ENCODE measurements around the gene DCUN1D3. TPM values are rescaled to one million over a fixed set of nuclear protein-coding genes. Genes with fewer than 3 reads are reported as not detected.

DCUN1D3 gene
- total RNA-seq, 2 donors from 2014 or later, result 15.6 to 27.4 TPM

DNA sequence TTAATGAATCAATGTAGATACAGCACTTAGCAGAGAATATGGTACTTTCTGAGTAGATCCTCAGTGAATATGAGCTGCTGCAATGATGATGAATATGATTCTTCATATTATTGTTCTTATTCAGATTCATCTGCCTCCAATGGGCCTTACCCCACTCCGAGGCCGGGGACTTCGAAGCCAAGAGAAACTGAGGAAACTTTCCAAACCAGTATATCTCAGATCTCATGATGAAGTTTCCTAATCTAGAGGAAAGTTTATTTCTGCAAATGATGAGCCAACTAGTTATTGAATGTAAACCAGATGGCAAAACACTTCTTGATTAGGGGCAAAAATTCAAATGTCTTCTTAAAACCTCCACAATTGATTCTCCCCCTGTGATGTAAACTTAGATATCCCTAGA, 23.7 kb upstream of the DCUN1D3 start:
- DNase-seq (no peak), ATAC-seq (no peak)
- intact Hi-C loops (cut with DNase I), result no loop called here

DNA sequence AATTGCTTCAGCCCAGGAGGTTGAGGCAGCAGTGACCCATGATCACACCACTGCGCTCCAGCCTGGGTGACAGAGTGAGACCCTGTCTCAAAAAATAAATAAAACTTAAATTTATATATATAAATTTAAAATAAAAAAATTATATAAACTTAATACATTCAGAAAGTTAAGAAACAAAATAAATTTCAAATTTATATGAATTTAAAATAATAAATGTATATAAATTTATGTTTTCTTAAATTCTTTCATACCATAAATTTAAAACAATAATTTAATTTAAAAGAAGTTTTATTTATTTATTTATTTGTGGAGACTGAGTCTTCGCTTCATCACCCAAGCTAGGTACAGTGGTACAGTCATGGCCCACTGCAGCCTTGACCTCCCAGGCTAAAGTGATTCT, 20.6 kb upstream of the DCUN1D3 start:
- DNase-seq, result no peak
- intact Hi-C loops (cut with DNase I), result no loop called here

DNA sequence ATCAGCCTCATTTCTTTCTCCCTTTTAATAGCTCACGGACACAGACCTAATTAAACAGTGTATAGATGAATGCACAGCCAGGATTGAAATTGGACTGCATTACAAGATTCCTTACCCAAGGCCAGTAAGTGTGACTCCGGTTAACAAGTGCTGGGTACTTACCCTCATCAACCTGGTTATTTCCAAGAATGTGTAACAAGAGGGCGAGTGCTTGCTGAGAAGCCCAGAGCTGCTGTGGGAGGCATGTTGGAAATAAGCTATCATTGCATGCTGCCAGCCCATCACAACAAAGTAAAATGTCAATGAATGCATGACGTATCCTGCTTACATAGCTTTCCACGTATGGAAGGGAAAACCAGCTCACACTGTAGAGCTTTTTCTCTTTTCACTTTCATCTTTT, 19.9 kb upstream of the DCUN1D3 start:
- no peak for DNase-seq
- intact Hi-C loops (cut with DNase I), result no loop called here
- ATAC-seq, result no peak

More for the DNA sequence above, 20.6 kb upstream of the DCUN1D3 start:
- no peak for ATAC-seq

DNA sequence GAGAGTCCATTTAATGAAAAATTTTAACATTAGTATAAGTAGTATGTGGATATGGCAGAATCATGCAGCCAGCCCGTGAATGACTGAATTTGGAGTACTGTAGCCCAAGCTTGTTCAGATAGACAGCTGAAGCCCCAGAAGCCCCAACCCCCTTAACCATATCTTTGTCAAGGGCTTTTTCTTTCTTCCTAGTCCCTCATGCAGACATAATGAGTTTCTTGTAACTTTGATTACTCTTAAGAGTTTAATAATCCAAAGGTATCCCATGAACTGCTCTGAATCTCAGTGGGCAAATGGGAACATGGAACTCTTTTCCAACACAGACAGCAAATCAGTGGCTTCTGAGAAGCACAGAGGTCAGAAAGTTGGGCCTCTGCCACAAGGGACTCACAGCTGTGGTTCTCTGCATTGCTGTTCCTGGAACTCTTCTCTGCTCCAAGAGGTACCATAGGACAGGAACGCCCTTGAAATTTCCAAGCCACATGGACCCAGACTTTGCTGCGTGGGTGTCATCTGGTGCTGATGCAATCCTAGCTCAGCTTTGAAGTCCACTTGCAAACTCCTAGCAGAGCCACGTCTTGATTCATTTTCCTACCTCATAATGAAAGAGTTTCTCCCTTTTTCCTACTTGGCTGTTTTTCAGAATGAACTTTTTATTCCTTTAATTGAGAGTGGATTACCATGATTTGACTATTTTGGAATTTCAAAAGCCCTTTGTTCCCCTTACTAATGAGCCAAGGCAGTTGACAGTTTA, 18.5 kb upstream of the DCUN1D3 start:
- DNase-seq (peak; percentile 76), ATAC-seq (peak; percentile 70 to 83)
- intact Hi-C loops (cut with DNase I), result no loop called here

DNA sequence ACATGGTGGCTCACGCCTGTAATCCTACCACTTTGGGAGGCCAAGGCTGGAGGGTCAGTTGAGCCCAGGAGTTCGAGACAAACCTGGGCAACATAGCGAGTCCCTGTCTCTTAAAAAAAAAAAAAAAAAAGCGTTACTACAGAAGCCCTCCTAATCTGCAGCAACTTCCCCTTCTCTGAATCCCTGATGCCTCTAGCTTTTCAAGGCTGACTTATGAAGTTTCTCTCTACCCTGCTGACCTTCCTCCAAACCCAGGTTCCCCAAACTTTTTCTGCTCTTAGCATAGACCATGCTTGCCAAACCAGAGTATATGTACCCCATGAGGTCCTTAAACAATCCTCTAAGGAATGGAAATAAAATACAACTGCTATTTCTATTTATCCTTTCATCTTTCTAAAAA, 16.8 kb upstream of the DCUN1D3 start:
- intact Hi-C loops (cut with DNase I), result no loop called here
- DNase-seq (no peak), ATAC-seq (no peak)

DNA sequence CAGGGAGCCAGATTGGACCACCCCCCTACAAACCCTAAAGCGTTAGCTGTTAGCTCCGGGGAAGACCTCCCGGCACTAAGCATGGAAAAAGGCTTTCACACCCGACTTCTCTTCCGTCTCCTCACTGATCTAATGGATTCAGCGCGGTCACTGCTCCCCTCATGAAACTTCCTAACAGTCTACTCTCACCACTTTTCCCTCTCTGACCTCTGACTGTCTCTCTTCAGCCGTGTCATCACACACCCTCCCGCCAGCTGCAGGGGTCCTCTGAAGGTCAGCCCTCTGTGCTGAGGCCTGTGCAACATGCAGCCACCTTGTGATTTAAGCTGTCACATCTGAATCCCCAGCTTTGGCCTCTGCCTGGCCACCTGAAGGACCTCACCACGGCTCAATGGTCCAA, 16.1 kb upstream of the DCUN1D3 start:
- DNase-seq (no peak), ATAC-seq (peak in 1 of 2 donors; percentile 12)
- intact Hi-C loops (cut with DNase I), result no loop called here

DNA sequence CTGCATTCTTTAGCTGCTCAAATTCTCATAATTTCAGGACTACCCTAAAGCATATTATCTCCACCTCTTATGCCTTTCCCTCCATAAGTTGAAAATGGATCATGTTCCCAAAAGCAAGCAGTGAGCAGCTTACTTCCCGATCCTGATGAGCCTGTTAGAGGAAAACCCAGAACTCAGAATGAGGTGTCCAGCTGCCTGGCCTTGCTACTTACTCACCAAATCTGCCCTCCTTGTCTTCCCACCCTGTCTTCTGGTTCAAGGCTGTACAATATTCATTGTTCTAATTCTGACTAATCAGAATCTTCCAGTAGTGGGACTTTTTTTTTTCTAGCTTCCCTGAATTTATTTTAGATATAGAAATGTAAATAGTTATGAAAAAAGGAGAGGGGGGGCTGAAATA, 11.2 kb upstream of the DCUN1D3 start:
- DNase-seq (no peak), ATAC-seq (peak in 1 of 2 donors; percentile 35)
- intact Hi-C loops (cut with DNase I), result no loop called here

DNA sequence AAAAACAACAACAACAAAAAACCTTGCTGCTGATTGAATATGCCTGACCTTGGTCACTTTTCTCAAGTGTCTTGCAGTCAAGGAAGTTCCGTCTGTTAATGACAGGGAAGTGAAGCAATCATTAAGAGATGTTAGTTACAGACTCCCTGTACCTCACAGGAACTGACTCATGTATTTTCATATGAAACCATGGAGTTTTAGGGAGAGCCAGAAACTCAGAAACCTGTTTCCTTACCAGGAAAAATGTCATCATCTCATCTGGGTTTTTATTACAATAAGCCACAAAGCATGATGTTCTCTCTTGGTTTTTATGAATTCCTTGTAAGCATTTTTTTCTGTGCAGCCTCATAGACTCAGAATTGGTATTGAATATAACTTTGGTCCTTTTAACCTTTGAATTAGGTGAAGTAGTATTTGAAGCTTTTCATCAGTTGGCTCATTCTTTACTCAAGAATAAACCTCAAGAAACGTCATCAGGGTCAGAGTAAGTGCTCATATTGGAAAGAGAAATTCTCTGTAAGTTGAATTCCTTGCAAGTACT, 10.7 kb upstream of the DCUN1D3 start:
- intact Hi-C loops (cut with DNase I), result no loop called here
- DNase-seq, result no peak
- ATAC-seq, result peak; percentile 61 to 76

DNA sequence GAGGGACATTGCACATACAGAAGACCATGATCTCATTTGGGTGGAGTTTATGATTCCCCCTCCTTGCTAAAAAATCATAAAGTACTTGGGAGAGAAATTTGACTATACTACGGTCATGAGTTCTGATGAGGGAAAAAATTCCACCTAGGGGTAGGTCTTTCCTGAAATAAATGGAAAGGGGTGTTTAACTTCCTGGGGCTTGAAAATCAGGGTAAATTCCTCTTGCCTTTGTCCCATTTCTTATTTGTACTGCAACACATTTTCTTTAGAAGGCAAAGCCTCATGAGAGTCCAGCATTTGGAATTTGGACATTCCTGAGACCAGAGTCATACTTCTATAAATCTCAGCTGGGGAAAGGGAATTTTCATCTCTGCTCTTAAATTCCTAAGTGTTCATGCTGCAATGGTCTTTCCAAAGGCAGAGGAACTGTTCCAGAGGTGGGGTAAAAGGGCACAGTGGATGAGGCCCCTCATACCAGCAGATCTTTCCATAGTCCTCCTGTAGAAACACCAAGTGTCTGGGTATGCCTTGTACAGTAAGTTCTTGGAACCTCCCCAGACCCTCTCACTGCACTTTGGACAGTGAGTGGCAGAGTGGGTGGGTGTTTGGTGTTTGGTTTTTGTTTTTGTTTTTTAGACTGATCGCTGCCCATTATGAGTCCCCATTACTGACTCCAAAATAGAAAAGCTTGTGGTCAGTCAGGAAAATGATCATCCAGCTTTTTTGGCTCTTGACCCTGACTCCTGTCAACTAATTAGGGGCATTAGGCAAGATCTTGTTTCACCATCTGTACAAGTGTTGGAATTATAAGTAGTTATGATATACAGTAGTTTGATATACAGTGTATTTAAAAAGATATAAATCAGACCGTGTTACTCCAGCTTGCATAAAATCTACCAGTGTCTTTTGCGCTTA, 6.4 kb upstream of the DCUN1D3 start:
- no peak for DNase-seq
- peak; percentile 49 to 60 for ATAC-seq
- intact Hi-C loops (cut with DNase I), result loop anchor here in 1 of 2 donors (10.0 kb wide), 1 partner anchor 52 kb away; no protein-coding TSS in a partner anchor

DNA sequence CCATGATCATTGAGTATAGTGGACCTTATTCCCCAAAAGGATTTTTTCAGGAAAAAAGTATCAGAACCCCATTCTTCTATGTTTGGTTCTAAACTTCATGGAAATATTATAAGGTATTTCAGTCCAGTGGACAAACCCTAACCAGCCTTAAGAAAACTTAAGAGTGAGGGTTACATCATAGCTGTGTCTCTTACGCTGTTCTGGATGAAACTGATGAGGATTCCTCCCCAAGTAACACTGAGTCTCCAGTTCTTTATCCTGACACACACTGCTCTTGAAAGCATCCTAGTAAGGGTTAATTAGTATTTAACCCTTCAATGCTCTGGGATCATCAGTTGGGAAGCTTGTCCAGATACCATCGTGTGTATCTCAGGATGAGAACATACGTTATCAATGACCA, 5.4 kb upstream of the DCUN1D3 start:
- intact Hi-C loops (cut with DNase I), result loop anchor here in 1 of 2 donors (10.0 kb wide), 1 partner anchor 51 kb away; no protein-coding TSS in a partner anchor
- DNase-seq (no peak), ATAC-seq (no peak)

DNA sequence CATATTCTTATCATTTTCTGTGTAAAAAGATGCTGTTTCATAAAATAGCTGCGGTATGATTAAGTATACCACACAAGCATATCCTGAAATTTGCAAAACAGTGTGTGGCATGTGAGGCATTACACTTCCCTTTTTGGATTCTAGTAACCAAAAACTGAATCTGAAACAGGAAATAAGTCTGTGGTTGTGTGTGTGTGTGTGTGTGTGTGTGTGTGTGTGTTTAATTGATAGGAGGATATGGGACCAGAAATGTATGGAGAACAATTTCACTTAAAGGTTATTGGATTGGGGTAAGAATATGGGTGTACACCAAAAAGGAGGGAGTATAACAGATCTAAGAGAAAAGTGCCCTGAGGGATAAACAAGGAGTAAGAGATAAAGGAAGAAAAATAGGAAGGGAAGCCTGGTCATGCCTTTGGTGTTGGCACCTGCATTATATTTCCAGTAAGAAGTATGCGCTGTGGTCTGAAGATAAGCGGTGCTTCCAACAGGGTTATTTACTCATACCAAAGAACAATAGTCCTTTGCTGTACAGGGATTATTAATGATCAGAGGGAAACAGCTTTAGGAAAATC, 4.4 kb upstream of the DCUN1D3 start:
- DNase-seq, result no peak
- no peak for ATAC-seq
- intact Hi-C loops (cut with DNase I), result loop anchor here in 1 of 2 donors (10.0 kb wide), 1 partner anchor 50 kb away; no protein-coding TSS in a partner anchor

DNA sequence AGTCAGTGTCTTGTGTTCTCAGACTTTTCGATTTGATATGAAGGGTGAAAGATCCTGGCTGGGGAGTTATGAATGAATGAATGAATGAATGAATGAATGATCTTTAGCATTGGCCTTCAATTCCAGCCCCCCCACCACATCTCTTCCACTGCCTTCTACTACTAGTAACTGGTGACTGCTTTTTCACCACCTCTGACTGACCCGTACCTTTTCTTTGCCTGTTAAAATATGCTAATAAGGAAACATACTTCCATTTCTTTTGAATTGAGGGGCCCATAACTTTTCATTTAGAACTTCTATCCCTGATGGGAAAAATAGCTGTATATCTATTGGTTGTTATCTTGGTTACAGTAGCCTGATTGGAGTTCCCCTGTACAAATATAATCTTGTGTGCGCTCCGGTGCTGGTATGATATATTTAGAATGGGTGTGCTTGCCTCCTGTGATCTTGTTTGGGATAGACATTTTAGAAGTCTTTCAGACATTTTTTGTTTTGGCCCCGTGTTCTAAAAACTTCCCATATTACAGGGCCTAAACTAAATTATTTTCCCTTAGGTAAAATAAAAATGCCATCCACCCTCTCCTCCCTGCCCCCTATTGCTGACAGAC, 3.8 kb upstream of the DCUN1D3 start:
- intact Hi-C loops (cut with DNase I), result loop anchor here in 1 of 2 donors (10.0 kb wide), 1 partner anchor 49 kb away; no protein-coding TSS in a partner anchor
- ATAC-seq, result no peak

DNA sequence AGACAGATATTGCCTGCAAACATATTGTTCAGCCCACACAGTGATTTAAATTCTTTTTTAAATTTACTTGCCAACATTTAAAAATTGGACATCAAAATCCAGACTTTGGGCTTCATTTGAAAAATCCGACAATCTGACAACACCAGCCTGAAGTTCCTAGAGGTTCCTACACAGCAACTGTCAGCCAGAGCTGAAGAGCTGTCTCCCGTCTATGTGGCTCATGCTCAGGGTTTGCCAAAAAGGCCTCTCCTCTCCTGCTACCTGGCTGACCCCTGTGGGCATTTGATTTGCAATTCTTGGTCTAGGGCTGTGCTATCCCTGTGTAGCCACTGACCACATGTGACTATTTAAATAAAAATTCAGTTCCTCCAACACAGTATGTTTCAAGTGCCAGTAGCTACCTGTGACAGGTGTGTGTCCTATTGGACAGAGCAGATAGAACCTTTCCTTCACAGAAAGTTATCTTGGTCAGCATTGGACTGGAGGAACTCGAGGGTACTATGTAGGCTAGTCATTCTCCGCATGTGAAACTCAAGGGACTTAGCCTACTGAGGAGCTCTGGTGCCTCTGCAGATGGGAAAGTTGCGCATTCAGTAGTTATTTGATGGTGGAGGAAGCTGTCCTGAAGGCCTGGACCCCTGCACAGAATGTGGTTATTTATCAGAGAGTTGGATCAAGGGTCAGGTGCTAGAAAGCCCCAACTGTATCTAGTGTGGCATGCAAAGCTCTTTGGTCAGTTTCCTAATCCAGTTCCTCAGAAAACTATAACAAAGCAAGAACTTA, 3.1 kb upstream of the DCUN1D3 start:
- no peak for ATAC-seq
- intact Hi-C loops (cut with DNase I), result loop anchor here in 1 of 2 donors (10.0 kb wide), 1 partner anchor 49 kb away; no protein-coding TSS in a partner anchor
- no peak for DNase-seq

More for the DNA sequence above, 3.8 kb upstream of the DCUN1D3 start:
- DNase-seq, result no peak

DNA sequence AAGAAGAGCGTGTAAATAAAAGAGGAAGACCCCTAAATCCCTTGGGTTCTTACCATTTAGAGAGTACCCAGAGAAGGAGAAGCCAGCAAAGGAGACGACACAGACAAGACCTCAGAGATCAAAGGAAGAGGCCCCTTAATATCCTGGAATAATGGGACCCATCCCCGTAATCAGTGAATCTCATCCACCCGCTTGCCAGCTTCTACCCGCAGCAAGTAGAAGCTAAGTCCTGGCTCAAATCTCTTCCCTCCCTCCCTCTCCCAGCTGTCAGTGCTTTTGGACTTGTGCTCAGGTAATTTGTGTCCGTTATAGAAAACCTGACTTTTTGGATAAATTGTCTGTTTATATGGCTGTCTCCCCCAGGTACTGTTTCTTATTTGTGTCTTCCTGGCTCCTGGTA, 2.3 kb upstream of the DCUN1D3 start:
- DNase-seq (no peak), ATAC-seq (no peak)
- intact Hi-C loops (cut with DNase I), result loop anchor here in 1 of 2 donors (10.0 kb wide), 1 partner anchor 48 kb away; no protein-coding TSS in a partner anchor

DNA sequence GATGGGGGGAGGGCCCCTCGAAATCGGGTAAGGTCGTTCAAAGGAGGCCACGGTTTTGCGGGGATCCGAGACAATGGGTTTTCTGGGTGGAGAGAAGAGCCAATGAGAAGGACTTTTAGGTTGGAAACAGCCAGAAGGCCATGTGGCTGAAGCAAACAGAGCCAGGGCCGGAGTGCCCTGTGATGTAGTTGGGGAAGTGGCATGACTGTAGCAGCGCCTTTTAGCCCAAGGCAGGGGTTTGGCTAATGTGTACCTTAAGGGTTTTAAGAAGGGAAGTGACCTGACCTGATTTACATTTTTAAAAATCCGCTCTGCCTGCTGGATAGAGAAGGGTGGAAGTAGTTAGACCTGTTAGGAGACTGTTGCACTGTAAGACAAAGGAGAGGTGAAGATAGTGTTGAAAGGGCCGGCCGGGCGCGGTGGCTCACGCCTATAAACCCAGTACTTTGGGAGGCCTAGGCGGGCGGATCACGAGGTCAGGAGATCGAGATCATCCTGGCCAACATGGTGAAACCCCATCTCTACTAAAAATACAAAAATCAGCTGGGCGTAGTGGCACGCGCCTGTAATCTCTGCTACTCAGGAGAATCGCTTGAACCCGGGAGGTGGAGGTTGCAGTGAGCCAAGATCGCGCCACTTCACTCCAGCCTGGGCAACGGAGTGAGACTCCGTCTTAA, 1.4 kb upstream of the DCUN1D3 start:
- peak; percentile 9 to 24 for ATAC-seq
- peak; percentile 54 for DNase-seq
- intact Hi-C loops (cut with DNase I), result loop anchor here in 1 of 2 donors (10.0 kb wide), 1 partner anchor 47 kb away; no protein-coding TSS in a partner anchor

DNA sequence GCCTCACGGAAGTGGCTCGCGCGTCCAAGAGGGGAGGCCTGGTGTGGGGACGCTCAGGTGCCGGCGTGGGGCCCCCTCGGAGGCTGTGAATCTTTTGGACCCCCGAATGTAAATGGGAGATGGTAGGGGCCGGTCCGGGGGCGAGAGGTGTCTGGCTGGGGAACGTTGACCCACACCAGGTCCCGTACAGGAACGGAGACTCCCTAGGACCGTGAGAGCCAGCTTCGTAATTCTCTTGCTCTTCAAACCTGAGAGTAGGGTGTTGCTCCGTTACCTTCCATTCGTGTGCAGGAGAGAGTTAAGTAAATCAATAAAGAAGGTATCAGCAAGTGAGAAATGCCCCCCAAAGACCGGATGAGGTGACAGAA, 894 bp upstream of the DCUN1D3 start:
- peak in 1 of 2 donors; percentile 1 for ATAC-seq
- intact Hi-C loops (cut with DNase I), result loop anchor here in 1 of 2 donors (10.0 kb wide), 1 partner anchor 46 kb away; no protein-coding TSS in a partner anchor

More for the DNA sequence above, 894 bp upstream of the DCUN1D3 start:
- DNase-seq, result no peak

All from left cardiac atrium (tissue), 4 donors.